Naive thymus-derived CD4-positive, alpha-beta T cell (primary cell): ENCODE data around the gene PAX8. TPM values are rescaled to one million over a fixed set of nuclear protein-coding genes. Genes with fewer than 3 reads are reported as not detected.
"Not testable (repeated sequence)": the region's sequence is repeated elsewhere in the genome, so short reads cannot be mapped to it uniquely, and the experiment has no call there.

Source experiments
- ATAC-seq: fragments of 150-1000 bp; cut with Tn5 transposase; 2 replicates; pipeline ENCODE4 v1.10.0; 2021; ENCODE audit warnings: mild to moderate bottlenecking, moderate library complexity
- CTCF ChIA-PET: fragments of 350-600 bp; sonication (Branson Sonifier 250); formaldehyde crosslinking; loops from one replicate; lab custom pipeline; 2021; ENCODE audit warnings: antibody characterized with exemption; lab: Charles Lee
- POLR2A ChIA-PET: fragments of 350-600 bp; sonication (Branson Sonifier 250); formaldehyde crosslinking; loops from one replicate; lab custom pipeline; 2021; ENCODE audit warnings: antibody characterized with exemption, inconsistent platforms; lab: Charles Lee
- DNase-seq, 9 donors: peaks; one replicate each; pipeline versions ENCODE4 v3.0.0 to v3.0.0-alpha.2; 2020 to 2022; ENCODE audit warnings: mixed read lengths in 1 of 9
- H3K27ac ChIP-seq: one replicate; pipeline ENCODE4 v1.7.0; 2013; ENCODE audit warnings: mild to moderate bottlenecking, low read depth, low read length, moderate library complexity
- H3K27me3 ChIP-seq, 2 donors: one replicate each; pipeline ENCODE4 v1.7.0; 2013; ENCODE audit warnings: low read length in 2 of 2, mild to moderate bottlenecking in 2 of 2, moderate library complexity in 2 of 2; ENCODE audit not compliant: control insufficient read depth in 2 of 2, insufficient read depth in 2 of 2
- H3K36me3 ChIP-seq, 3 experiments: 1 replicate in 2 of 3; 2 replicates in 1 of 3; pipeline ENCODE4 v1.7.0; 2013; ENCODE audit warnings: low read length in 3 of 3, mild to moderate bottlenecking in 3 of 3, moderate library complexity in 1 of 3; ENCODE audit not compliant: insufficient read depth in 3 of 3, control insufficient read depth in 2 of 3
- H3K4me1 ChIP-seq, 2 donors: one replicate each; pipeline ENCODE4 v1.7.0; 2013; ENCODE audit warnings: low read length in 2 of 2, mild to moderate bottlenecking in 2 of 2, moderate library complexity in 1 of 2; ENCODE audit not compliant: control insufficient read depth in 2 of 2, insufficient read depth in 2 of 2
- H3K4me3 ChIP-seq: 2 replicates; pipeline ENCODE4 v1.7.0; 2013; ENCODE audit warnings: mild to moderate bottlenecking, low read length
- H3K9me3 ChIP-seq, 3 experiments: 1 replicate in 2 of 3; 2 replicates in 1 of 3; pipeline ENCODE4 v1.7.0; 2013; ENCODE audit warnings: low read length in 3 of 3; ENCODE audit not compliant: control insufficient read depth in 2 of 3
- H3K27ac Mint-ChIP-seq, 9 donors: one replicate each; pipeline ENCODE4 v1.8.0; 2020 to 2022; ENCODE audit warnings: mixed read lengths in 9 of 9, mild to moderate bottlenecking in 8 of 9, moderate library complexity in 5 of 9, inconsistent platforms in 2 of 9
- H3K27me3 Mint-ChIP-seq, 5 donors: one replicate each; pipeline ENCODE4 v1.8.0; 2021 to 2022; ENCODE audit warnings: mixed read lengths in 5 of 5, mild to moderate bottlenecking in 1 of 5
- H3K36me3 Mint-ChIP-seq, 5 donors: one replicate each; pipeline ENCODE4 v1.8.0; 2020 to 2022; ENCODE audit warnings: mixed read lengths in 5 of 5, mild to moderate bottlenecking in 3 of 5, inconsistent platforms in 1 of 5
- H3K4me1 Mint-ChIP-seq, 7 donors: one replicate each; pipeline ENCODE4 v1.8.0; 2020 to 2022; ENCODE audit warnings: mixed read lengths in 7 of 7, mild to moderate bottlenecking in 3 of 7, inconsistent platforms in 1 of 7
- H3K4me3 Mint-ChIP-seq, 10 donors: one replicate each; pipeline ENCODE4 v1.8.0; 2020 to 2022; ENCODE audit warnings: mild to moderate bottlenecking in 10 of 10, mixed read lengths in 10 of 10, moderate library complexity in 6 of 10, inconsistent platforms in 2 of 10
- H3K9me3 Mint-ChIP-seq, 11 donors: one replicate each; pipeline ENCODE4 v1.8.0; 2020 to 2022; ENCODE audit warnings: mixed read lengths in 11 of 11, mild to moderate bottlenecking in 4 of 11, inconsistent platforms in 1 of 11, moderate library complexity in 1 of 11
- intact Hi-C, 2 donors: fragments of 100-400 bp; cut with micrococcal nuclease; formaldehyde crosslinking; loops; one replicate each; pipeline ENCODE4 v1.15.1; 2023
- polyA plus RNA-seq, 2 donors: library from polyadenylated mRNA; unstranded; fragments of 300-500 nt; fragmentation: Illumina TruSeq; gene quantifications; one replicate each; pipeline ENCODE4 v1.2.3, GENCODE V29; 2021
- total RNA-seq, 6 experiments: library from RNA in 5 of 6; stranded (reverse) in 5 of 6; gene quantifications; 1 replicate in 5 of 6; 2 replicates in 1 of 6; pipeline ENCODE4 v1.2.3 and lab custom pipeline; 2021 to 2026

Gene PAX8
- total and polyA plus RNA-seq, 7 experiments from 2014 or later, result 0.09 to 1.5 (median 1.2) TPM

- Mint-ChIP-seq H3K4me1 (peaks cover 0 to 34% (median 3%) of the 10 kb centered on the region in 7 donors), H3K4me3 (peak overlapping the region; percentile 58 to 97 (median 86)), H3K27ac (peak overlapping the region in 8 of 9 donors; percentile 64 to 97 (median 91))
- not testable (repeated sequence) for H3K27me3 Mint-ChIP-seq, H3K36me3 ChIP-seq, H3K9me3 ChIP-seq, H3K36me3 Mint-ChIP-seq, H3K27me3 ChIP-seq, H3K9me3 Mint-ChIP-seq, H3K4me1 ChIP-seq
- intact Hi-C loops, result loop anchor here in 1 of 2 donors (1.0 to 5.0 kb wide), 2 partner anchors 31 to 522 kb away; partner anchors contain the start of gene SLC35F5
- POLR2A ChIA-PET, result interaction anchor here (0.6 to 2.0 kb wide), 9 partner anchors 8 to 144 kb away, joined by 3 to 8 read pairs (median 3); partner anchors contain the start of gene PSD4
- peak in 6 of 9 donors; percentile 11 to 77 (median 45) for DNase-seq
- Histone ChIP-seq H3K27ac (peak overlapping the region; percentile 73), H3K4me3 (peak overlapping the region; percentile 44)
- CTCF ChIA-PET, result interaction anchor here (0.6 to 2.1 kb wide), 4 partner anchors 31 to 134 kb away, joined by 3 to 15 read pairs (median 5); no protein-coding TSS in a partner anchor
- ATAC-seq, result peak; percentile 85
Observed at GRCh38 chr2:113235347-113236226, 43.1 kb downstream of the PAX8 start.

- Histone ChIP-seq H3K4me3 (peak overlapping the region; percentile 44), H3K4me1 (peaks cover 0 to 4% of the 10 kb centered on the region in 2 donors), H3K36me3 (no peaks in the 10 kb centered on the region), H3K9me3 (no peaks in the 10 kb centered on the region), H3K27me3 (no peaks in the 10 kb centered on the region), H3K27ac (peak overlapping the region; percentile 73)
- ATAC-seq, result no peak
- Mint-ChIP-seq H3K36me3 (peaks cover 0 to 3% (median 0%) of the 10 kb centered on the region in 5 donors), H3K4me1 (peaks cover 3 to 35% (median 8%) of the 10 kb centered on the region in 7 donors), H3K4me3 (peak overlapping the region; percentile 58 to 97 (median 86)), H3K27me3 (no peaks in the 10 kb centered on the region), H3K9me3 (no peaks in the 10 kb centered on the region), H3K27ac (peak overlapping the region in 6 of 9 donors; percentile 64 to 97 (median 93))
- POLR2A ChIA-PET, result interaction anchor here (0.6 to 2.0 kb wide), 6 partner anchors 7 to 143 kb away, joined by 3 to 8 read pairs (median 4); partner anchors contain the start of gene PSD4
- intact Hi-C loops, result loop anchor here in 1 of 2 donors (1.0 to 5.0 kb wide), 2 partner anchors 31 to 522 kb away; partner anchors contain the start of gene SLC35F5
- DNase-seq, result no peak
- CTCF ChIA-PET, result interaction anchor here (0.8 to 2.1 kb wide), 3 partner anchors 30 to 97 kb away, joined by 3 to 15 read pairs (median 7); no protein-coding TSS in a partner anchor
Observed at GRCh38 chr2:113234721-113235346, 43.9 kb downstream of the PAX8 start.

GRCh38 chr2:113233593-113234550, 44.8 kb downstream of the PAX8 start:
- H3K27ac ChIP-seq, result no peak overlapping the region
- no peaks in the 10 kb centered on the region for H3K36me3 ChIP-seq
- ChIA-PET POLR2A (no interaction called here), CTCF (interaction anchor here (2.1 kb wide), 1 partner anchor 29 kb away, joined by 15 read pairs; no protein-coding TSS in a partner anchor)
- H3K9me3 Mint-ChIP-seq, result no peaks in the 10 kb centered on the region
- H3K4me1 Mint-ChIP-seq, result peaks cover 3 to 39% (median 12%) of the 10 kb centered on the region in 7 donors
- peaks cover 0 to 4% of the 10 kb centered on the region in 2 donors for H3K4me1 ChIP-seq
- H3K4me3 ChIP-seq, result no peak overlapping the region
- no peaks in the 10 kb centered on the region for H3K27me3 Mint-ChIP-seq
- H3K36me3 Mint-ChIP-seq, result peaks cover 0 to 3% (median 0%) of the 10 kb centered on the region in 5 donors
- H3K27me3 ChIP-seq, result no peaks in the 10 kb centered on the region
- ATAC-seq, result no peak
- no peak for DNase-seq
- no peaks in the 10 kb centered on the region for H3K9me3 ChIP-seq
- peak overlapping the region in 2 of 10 donors; percentile 14 to 41 for H3K4me3 Mint-ChIP-seq
- intact Hi-C loops, result no loop called here
- H3K27ac Mint-ChIP-seq, result no peak overlapping the region

- no peaks in the 10 kb centered on the region for H3K27me3 Mint-ChIP-seq
- no peak overlapping the region for H3K27ac Mint-ChIP-seq
- peaks cover 0 to 3% (median 0%) of the 10 kb centered on the region in 5 donors for H3K36me3 Mint-ChIP-seq
- H3K4me3 Mint-ChIP-seq, result no peak overlapping the region
- intact Hi-C loops, result no loop called here
- H3K4me3 ChIP-seq, result no peak overlapping the region
- H3K36me3 ChIP-seq, result no peaks in the 10 kb centered on the region
- no peak overlapping the region for H3K27ac ChIP-seq
- no peaks in the 10 kb centered on the region for H3K9me3 Mint-ChIP-seq
- H3K27me3 ChIP-seq, result no peaks in the 10 kb centered on the region
- ATAC-seq, result no peak
- DNase-seq, result no peak
- CTCF ChIA-PET, result interaction anchor here (0.7 kb wide), 1 partner anchor 14 kb away, joined by 3 read pairs; no protein-coding TSS in a partner anchor
- H3K4me1 ChIP-seq, result peaks cover 0 to 4% of the 10 kb centered on the region in 2 donors
- no peaks in the 10 kb centered on the region for H3K9me3 ChIP-seq
- POLR2A ChIA-PET, result no interaction called here
- peaks cover 3 to 45% (median 12%) of the 10 kb centered on the region in 7 donors for H3K4me1 Mint-ChIP-seq
Observed at GRCh38 chr2:113232740-113233139, 46.0 kb downstream of the PAX8 start.

GRCh38 chr2:113232123-113232522, 46.6 kb downstream of the PAX8 start:
- ATAC-seq, result no peak
- Mint-ChIP-seq H3K9me3 (no peaks in the 10 kb centered on the region), H3K36me3 (peaks cover 0 to 2% (median 0%) of the 10 kb centered on the region in 5 donors), H3K27ac (peak overlapping the region in 1 of 9 donors; percentile 7), H3K4me3 (no peak overlapping the region), H3K27me3 (peaks cover 0 to 2% (median 0%) of the 10 kb centered on the region in 5 donors), H3K4me1 (peaks cover 3 to 44% (median 12%) of the 10 kb centered on the region in 7 donors)
- Histone ChIP-seq H3K27ac (no peak overlapping the region), H3K9me3 (no peaks in the 10 kb centered on the region), H3K36me3 (no peaks in the 10 kb centered on the region), H3K4me3 (no peak overlapping the region), H3K4me1 (peaks cover 0 to 4% of the 10 kb centered on the region in 2 donors), H3K27me3 (no peaks in the 10 kb centered on the region)
- ChIA-PET CTCF (interaction anchor here (0.6 to 0.7 kb wide), 2 partner anchors 13 to 15 kb away, joined by 3 read pairs; no protein-coding TSS in a partner anchor), POLR2A (no interaction called here)
- intact Hi-C loops, result no loop called here
- no peak for DNase-seq
